DMS 273 treated with DMSO at 0.1 percent for 48 hours (cell line): ENCODE measurements around the gene ARID4A.
"Not testable (repeated sequence)": the region's sequence is repeated elsewhere in the genome, so short reads cannot be mapped to it uniquely, and the experiment has no call there.

Experiments
- DNase-seq: peaks from one replicate; lab custom pipeline; 2025; lab: John Stamatoyannopoulos, UW

The ARID4A gene

GRCh38 chr14:58298477-58299400, at the start of gene ARID4A:
TSS of gene ARID4A (plus strand) at chr14:58298555. CDS start at chr14:58299855, 1,300 bp downstream.
- no peak for DNase-seq

DNA sequence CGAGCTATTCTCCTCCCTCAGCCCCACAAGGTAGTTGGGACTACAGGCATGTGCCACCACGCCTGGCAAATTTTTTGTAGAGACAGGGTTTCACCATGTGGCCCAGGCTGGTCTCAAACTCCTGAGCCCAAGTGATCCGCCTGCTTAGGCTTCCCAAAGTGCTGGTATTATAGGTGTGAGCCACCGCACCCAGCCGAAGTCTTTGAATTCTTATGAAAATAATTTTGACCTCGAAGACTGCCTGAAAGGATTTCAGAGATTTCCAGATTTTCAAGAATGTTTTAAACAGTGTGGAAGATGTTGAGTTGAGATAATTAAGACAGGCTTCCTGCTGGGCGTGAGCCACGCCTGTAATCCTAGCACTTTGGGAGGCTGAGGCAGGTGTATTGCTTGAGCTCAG, 48.7 kb upstream of the ARID4A start:
- DNase-seq = no peak

DNA sequence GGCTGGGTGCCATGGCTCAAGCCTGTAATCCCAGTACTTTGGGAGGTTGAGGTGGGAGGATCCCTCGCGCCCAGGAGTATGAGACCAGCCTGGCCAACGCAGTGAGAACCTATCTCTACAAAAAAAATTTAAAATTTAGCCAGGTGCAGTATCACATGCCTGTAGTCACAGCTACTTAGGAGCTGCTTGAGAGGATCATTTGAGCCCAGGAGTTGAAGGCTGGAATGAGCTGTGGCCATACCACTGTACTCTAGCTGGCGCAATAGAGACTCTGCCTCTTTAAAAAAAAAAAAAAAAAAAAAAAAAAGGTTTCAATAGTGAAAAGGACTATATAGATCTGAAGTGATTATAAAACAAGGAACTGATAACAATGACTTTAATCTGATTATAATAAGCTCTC, 40.2 kb upstream of the ARID4A start:
- no peak for DNase-seq

DNA sequence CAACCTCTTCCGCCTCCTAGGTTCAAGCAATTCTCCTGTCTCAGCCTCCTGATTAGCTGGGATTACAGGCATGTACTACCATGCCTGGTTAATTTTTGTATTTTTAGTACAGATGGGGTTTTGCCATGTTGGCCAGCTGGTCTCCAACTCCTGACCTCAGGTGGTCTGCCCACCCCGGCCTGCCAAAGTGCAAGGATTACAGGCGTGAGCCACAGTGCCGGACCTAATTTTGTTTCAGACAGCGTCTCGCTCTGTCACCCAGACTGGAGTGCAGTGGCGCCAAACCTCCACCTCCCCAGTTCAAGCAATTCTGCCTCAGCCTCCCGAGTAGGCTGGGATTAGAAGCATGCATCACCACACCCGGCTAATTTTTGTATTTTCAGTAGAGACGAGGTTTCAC, 36.4 kb upstream of the ARID4A start:
- DNase-seq = not testable (repeated sequence)

DNA sequence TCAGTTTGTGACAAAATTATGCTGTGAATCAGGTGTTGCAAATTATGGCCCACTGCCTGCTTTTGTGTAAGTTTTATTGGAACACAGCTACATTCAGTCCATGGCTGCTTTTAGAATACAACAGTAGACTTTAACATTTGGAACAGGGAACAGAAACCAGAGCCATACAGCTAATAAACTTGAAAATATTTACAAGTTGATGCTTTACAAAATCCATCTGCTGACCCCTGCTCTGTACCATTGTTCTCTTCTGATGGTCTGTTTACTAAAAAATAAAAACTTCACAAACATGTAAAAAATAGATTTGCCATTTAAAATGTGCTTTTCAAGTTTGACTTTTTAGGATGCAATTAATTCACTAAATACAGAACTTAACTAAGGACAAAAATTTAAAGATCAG, 33.0 kb upstream of the ARID4A start:
- no peak for DNase-seq

DNA sequence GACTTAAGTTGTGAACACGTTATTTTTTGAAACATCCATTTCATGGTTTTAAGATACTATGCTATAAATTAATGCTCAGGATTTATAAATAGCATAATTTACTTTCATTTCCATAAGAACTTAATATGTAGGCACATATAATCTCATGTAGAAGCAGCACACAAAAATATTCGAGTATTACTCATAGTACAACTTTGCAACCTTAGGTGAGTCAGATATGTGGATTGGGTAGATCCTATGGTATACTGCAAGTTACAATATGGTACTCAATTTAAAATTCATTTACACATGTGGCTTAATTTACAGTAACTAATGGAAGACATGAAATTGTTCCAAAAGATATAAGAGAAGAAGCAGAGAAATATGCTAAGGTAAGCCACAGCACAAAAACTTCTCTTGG, 27.7 kb upstream of the ARID4A start:
- no peak for DNase-seq

- no peak for DNase-seq
These were observed 25.6 kb upstream of the ARID4A start for GRCh38 chr14:58272588-58273372.

DNA sequence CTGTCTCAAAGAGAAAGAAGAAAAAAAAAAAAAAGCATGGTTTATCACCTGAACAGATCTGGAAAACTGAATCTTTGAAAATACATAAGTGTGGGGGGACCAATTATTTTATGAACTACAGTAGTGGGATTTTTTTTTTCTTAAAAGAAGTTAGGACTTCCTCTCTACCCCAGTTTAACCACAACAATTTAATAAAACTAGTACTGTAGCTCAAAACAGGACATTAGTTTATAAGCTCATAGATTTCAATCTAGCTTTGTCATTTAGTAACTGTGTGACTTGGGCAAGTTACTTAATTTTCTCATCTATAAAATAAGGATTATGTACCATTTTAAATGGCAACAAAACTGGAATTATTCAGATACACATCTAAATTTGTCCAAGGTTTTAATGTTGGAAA, 23.5 kb upstream of the ARID4A start:
- no peak for DNase-seq

DNA sequence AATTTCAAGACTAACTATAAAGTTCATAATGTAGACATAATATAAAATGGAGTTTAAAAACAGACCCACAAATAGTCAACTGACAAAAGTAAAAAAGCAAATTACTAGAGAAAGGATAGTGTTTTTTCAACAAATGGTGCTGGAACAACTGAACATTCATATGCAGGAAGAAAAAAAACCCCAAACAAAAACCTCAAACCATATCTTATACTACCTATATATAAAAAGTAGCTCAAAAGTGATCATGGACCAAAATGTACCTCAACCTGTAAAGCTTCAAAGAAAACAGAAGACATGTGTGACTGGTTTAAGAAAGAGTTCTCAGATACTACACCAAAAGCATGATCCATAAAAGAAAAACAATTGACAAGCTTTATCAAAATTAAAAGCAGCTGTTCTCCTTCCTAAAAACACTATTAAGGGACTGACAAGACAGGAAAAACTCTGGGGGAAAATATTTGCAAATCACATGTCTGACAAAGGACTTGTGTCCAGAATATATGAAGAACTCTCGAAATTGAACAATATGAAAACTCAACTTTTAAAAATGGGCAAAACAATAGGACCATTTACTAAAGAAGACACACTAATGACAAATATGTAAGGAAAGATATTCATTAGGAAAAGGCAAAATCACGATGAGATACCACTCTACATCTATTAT, 22.7 kb upstream of the ARID4A start:
- no peak for DNase-seq

- DNase-seq = no peak
These were observed 22.1 kb upstream of the ARID4A start for GRCh38 chr14:58276208-58276607.

- no peak for DNase-seq
These were observed 20.2 kb upstream of the ARID4A start for GRCh38 chr14:58278177-58278576.

- DNase-seq = no peak
These were observed 17.2 kb upstream of the ARID4A start for GRCh38 chr14:58280954-58281787.

GRCh38 chr14:58281969-58282368, 16.4 kb upstream of the ARID4A start:
- DNase-seq = no peak

DNA sequence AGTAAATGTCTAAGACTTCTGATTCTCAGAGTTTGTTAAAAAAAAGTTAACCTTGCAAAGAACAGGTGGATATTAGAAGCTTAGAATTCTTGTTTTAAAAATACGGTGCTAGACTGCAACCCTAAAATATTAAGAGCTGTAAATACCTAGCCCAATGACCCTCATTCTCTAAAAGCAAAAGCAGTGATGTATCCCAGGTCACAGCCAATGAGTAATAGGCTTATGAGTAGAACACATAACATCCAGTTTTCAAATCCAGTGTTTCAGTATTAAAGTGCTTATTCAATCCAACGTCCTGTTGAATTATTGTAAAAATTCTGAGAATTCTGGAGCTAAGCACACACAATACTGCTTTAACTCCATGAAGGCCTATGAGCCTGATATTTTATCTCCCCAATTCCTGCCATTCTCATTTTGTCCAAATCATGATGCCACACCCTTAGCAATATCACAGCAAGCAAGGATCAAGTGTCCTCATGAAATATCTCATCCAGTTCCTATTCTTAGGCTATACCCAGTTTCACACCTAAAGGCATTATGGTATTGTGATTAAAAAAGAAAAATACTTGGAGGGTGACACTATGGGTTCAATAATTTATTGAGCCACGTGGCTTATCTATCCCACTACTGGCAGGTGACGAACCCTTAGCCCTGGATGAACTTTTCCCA, 15.3 kb upstream of the ARID4A start:
- DNase-seq = no peak

GRCh38 chr14:58283730-58284129, 14.6 kb upstream of the ARID4A start:
- no peak for DNase-seq

- no peak for DNase-seq
These were observed 13.2 kb upstream of the ARID4A start for GRCh38 chr14:58285132-58285531.

DNA sequence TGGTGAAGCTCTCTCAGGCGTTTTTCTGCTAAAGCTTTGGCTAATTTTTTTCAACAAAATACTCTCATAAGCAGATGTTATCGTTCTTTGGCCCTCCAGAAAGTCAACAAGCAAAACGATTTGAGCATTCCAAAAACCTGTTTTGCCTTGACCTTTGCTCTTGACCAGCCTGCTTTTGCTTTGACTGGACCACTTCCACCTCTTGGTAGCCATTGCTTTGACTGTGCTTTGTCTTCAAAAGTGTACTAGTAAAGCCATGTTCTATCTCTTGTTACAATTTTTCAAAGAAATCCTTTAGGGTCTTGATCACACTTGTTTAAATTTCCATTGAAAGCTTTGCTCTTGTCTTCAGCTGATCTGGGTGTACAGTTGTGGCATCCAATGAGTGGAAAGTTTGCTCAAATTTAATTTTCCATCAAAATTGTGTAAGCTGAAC, 10.7 kb upstream of the ARID4A start:
- DNase-seq = no peak

- no peak for DNase-seq
These were observed 10.1 kb upstream of the ARID4A start for GRCh38 chr14:58288106-58288792.

DNA sequence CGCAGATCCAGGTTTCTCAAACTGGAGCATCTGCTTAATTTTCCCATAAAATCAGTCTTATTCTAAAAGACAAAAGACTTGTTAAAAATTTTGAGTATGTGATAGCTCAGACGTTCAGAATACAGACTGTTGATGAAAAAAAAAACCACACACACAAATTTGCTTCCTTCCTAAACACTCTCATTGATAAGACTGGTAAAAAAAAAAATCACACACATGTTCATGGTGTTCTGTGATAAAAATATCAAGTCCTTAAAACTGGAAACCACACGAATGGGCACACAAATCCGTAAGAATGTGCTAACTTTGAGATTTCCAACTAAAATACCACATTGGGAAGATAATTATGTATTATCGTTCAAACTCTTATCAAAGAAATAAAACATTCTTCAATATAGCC, 6.7 kb upstream of the ARID4A start:
- no peak for DNase-seq

DNA sequence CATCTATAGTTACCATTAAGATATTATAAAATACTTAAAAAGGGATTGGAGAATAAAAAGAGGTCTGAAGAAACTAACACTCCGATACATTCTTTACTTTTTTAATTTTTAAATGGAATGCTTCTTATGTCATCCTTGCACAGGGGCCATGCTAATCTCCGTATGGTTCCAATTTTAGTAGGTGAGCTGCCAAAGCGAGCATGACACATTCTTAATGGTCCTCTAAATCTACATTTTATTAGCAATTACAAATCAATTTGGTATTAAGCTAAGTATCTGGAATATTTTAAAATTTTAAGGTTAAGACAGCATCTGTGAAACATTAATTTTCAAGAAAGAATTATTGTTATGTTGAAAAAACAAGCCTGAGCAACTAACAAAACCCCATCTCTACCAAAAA, 6.2 kb upstream of the ARID4A start:
- DNase-seq = no peak
